Endothelial cell of umbilical vein (primary cell): ENCODE data around the gene ZDHHC24. TPM values are rescaled to one million over a fixed set of nuclear protein-coding genes. Genes with fewer than 3 reads are reported as not detected.

Experiments used
- BruUV-seq: library from RNA; stranded (reverse); fragments of 400-500 nt; replicated peaks from 2 replicates; lab custom pipeline; 2021; lab: Mats Ljungman, UMichigan
- CTCF ChIA-PET: fragments of 300-600, 350-600 bp; sonication (Branson Sonifier 250); formaldehyde crosslinking; loops from one replicate; lab custom pipeline; 2021; ENCODE audit warnings: antibody characterized with exemption, inconsistent platforms; lab: Charles Lee
- POLR2A ChIA-PET: fragments of 300-600, 350-600 bp; sonication (Branson Sonifier 250); formaldehyde crosslinking; loops from one replicate; lab custom pipeline; 2021; ENCODE audit warnings: antibody characterized with exemption, inconsistent platforms; lab: Charles Lee
- DNase-seq: peaks from one replicate; pipeline ENCODE4 v3.0.0-alpha.2; 2011; ENCODE audit warnings: low read depth, low spot score
- FAIRE-seq: peaks from 2 replicates; lab custom pipeline; 2011; peaks lifted over from hg19 to GRCh38; lab: Jason Lieb, UNC
- H2AFZ ChIP-seq: 2 replicates; pipeline ENCODE4 v1.6.0; 2012; ENCODE audit warnings: low read depth, low read length, control low read depth, inconsistent platforms
- H3K27ac ChIP-seq: 2 replicates; pipeline ENCODE4 v1.5.1; 2011; ENCODE audit warnings: low read depth, mild to moderate bottlenecking, control low read depth, low read length, moderate library complexity; ENCODE audit not compliant: insufficient read depth
- H3K27me3 ChIP-seq, 2 experiments: 2 replicates each; pipeline versions ENCODE4 v1.6.0 to v1.6.1; 2011; ENCODE audit warnings: low read length in 2 of 2, mixed read lengths in 1 of 2; ENCODE audit not compliant: control insufficient read depth in 2 of 2, insufficient read depth in 2 of 2
- H3K36me3 ChIP-seq, 2 experiments: 2 replicates in 1 of 2; 3 replicates in 1 of 2; pipeline ENCODE4 v1.5.1; 2011; ENCODE audit warnings: low read length in 2 of 2, mild to moderate bottlenecking in 1 of 2, moderate library complexity in 1 of 2; ENCODE audit not compliant: control insufficient read depth in 2 of 2, insufficient read depth in 2 of 2; ENCODE audit errors: extremely low read depth in 1 of 2
- H3K4me1 ChIP-seq: 3 replicates; pipeline ENCODE4 v1.5.1; 2011; ENCODE audit warnings: mild to moderate bottlenecking, low read length; ENCODE audit not compliant: control insufficient read depth, insufficient read depth; ENCODE audit errors: extremely low read depth
- H3K4me2 ChIP-seq: 2 replicates; pipeline ENCODE4 v1.6.1; 2011; ENCODE audit warnings: low read length, control low read depth, mixed read lengths; ENCODE audit not compliant: insufficient read depth
- H3K4me3 ChIP-seq, 3 experiments: fragments of 200-600 bp in 1 of 3; sonication (generic), shearing (Covaris generic) in 1 of 3; replicated peaks in 1 of 3; 2 replicates each; pipeline ENCODE4 v1.5.1; 2011 to 2016; ENCODE audit warnings: control low read depth in 3 of 3, low read length in 3 of 3, mild to moderate bottlenecking in 2 of 3, inconsistent platforms in 1 of 3, low read depth in 1 of 3, moderate library complexity in 1 of 3; ENCODE audit not compliant: insufficient read depth in 1 of 3
- H3K79me2 ChIP-seq: 2 replicates; pipeline ENCODE4 v1.6.0; 2012; ENCODE audit warnings: low read length, inconsistent platforms; ENCODE audit not compliant: control insufficient read depth, insufficient read depth
- H3K9ac ChIP-seq: replicated peaks from 2 replicates; pipeline ENCODE3; 2011; ENCODE audit warnings: low read length, control low read depth; ENCODE audit not compliant: insufficient read depth; ENCODE audit errors: extremely low read depth
- H3K9me1 ChIP-seq: replicated peaks from 3 replicates; pipeline ENCODE4 v1.6.0; 2011; ENCODE audit warnings: mild to moderate bottlenecking, low read length; ENCODE audit not compliant: control insufficient read depth, insufficient read depth; ENCODE audit errors: extremely low read depth
- H3K9me3 ChIP-seq: replicated peaks from 2 replicates; pipeline ENCODE4 v1.5.1; 2012; ENCODE audit warnings: low read length, inconsistent platforms; ENCODE audit not compliant: control insufficient read depth, insufficient read depth
- H4K20me1 ChIP-seq: replicated peaks from 2 replicates; pipeline ENCODE3; 2011; ENCODE audit warnings: mild to moderate bottlenecking, low read length; ENCODE audit not compliant: control insufficient read depth, insufficient read depth; ENCODE audit errors: extremely low read depth
- EZH2 ChIP-seq: IDR thresholded peaks from 2 replicates; pipeline ENCODE4 v1.6.1; 2012; ENCODE audit warnings: borderline replicate concordance, low read depth, mild to moderate bottlenecking, moderate library complexity, low read length, inconsistent platforms; ENCODE audit not compliant: severe bottlenecking
- FOS ChIP-seq: IDR thresholded peaks from 2 replicates; pipeline ENCODE4 v1.6.1; 2011; ENCODE audit warnings: mild to moderate bottlenecking, low read length, moderate library complexity, borderline replicate concordance; ENCODE audit not compliant: insufficient read depth
- GATA2 ChIP-seq: IDR thresholded peaks from 2 replicates; pipeline ENCODE4 v1.7.0; 2011; ENCODE audit warnings: low read depth, mild to moderate bottlenecking, moderate library complexity, mixed read lengths, low read length; ENCODE audit not compliant: insufficient read length, insufficient read depth
- JUN ChIP-seq: IDR thresholded peaks from 2 replicates; pipeline ENCODE4 v1.6.1; 2011; ENCODE audit warnings: borderline replicate concordance, low read depth; ENCODE audit not compliant: insufficient read length, insufficient read depth
- MYC ChIP-seq: IDR thresholded peaks from one replicate; pipeline ENCODE4 v1.6.1; 2011; ENCODE audit warnings: mild to moderate bottlenecking, low read depth, low read length
- POLR2A ChIP-seq: IDR thresholded peaks from 2 replicates; pipeline ENCODE4 v1.6.1; 2012; ENCODE audit warnings: low read depth, mild to moderate bottlenecking, control low read depth, low read length
- POLR2AphosphoS5 ChIP-seq: IDR thresholded peaks from 2 replicates; pipeline ENCODE4 v1.6.1; 2012; ENCODE audit warnings: low read depth, mild to moderate bottlenecking, control low read depth, low read length, moderate library complexity; ENCODE audit not compliant: insufficient read depth
- dilution Hi-C: fragments of 300-500 bp; cut with MboI; formaldehyde crosslinking; loops from one replicate; pipeline ENCODE4 v1.15.0; 2019; ENCODE audit warnings: low sequenced_read_pairs; ENCODE audit not compliant: extremely low pct_ligation_motif_present
- intact Hi-C: fragments of 100-400 bp; cut with micrococcal nuclease; formaldehyde crosslinking; loops from one replicate; pipeline ENCODE4 v1.10.0; 2022
- polyA plus RNA-seq, 4 experiments: library from polyadenylated mRNA; depleted of rRNA in 3 of 4; stranded (reverse) in 3 of 4; unstranded in 1 of 4; fragments of >200 nt; gene quantifications; 2 replicates each; pipeline versions ENCODE4 v1.2.1 to v1.2.3, GENCODE V29; 2011 to 2012; ENCODE audit warnings: missing spikeins in 1 of 4
- total RNA-seq: library from RNA; stranded (reverse); gene quantifications from 2 replicates; pipeline ENCODE4 v1.2.3, GENCODE V29; 2021
- TF ChIP-seq, protein P1 (sequence below): IDR thresholded peaks from 2 replicates; pipeline ENCODE4 v1.6.1; 2011; ENCODE audit not compliant: insufficient read depth, insufficient read length
- TF ChIP-seq, protein P2 (sequence below), 2 donors: IDR thresholded peaks; 1 replicate in 1 of 2; 2 replicates in 1 of 2; pipeline ENCODE4 v1.5.1; 2011; ENCODE audit warnings: low read length in 2 of 2, mild to moderate bottlenecking in 2 of 2, moderate library complexity in 2 of 2, control low read depth in 1 of 2, inconsistent platforms in 1 of 2, low read depth in 1 of 2; ENCODE audit not compliant: insufficient read depth in 1 of 2; ENCODE audit errors: extremely low read depth in 1 of 2

The ZDHHC24 gene
- total and polyA plus RNA-seq, 2 donors (not counting 3 experiments of a cell fraction or from before 2014, with no cell fraction given) = 20.1 to 21.1 TPM

DNA sequence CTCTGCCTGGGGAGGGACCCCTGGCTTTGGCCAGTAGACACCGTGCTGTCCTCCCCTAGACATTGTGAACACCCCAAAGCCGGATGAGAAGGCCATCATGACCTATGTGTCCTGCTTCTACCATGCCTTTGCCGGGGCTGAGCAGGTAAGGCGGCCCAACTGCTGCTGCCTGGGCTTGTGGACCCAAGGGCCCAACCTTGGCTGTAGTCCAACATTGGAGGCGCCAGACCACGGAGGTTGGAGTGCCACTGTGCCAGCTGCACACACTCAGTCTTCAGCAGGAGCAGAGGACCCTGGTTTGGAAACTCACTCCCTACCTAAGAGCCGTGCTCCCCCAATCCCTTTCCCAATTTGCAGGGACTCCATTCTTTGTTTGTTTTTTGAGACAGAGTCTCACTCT lies 10.2 kb upstream of the ZDHHC24 start:
- TF ChIP-seq, protein P1, sequence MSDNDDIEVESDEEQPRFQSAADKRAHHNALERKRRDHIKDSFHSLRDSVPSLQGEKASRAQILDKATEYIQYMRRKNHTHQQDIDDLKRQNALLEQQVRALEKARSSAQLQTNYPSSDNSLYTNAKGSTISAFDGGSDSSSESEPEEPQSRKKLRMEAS = no peak
- TF ChIP-seq, protein P2, sequence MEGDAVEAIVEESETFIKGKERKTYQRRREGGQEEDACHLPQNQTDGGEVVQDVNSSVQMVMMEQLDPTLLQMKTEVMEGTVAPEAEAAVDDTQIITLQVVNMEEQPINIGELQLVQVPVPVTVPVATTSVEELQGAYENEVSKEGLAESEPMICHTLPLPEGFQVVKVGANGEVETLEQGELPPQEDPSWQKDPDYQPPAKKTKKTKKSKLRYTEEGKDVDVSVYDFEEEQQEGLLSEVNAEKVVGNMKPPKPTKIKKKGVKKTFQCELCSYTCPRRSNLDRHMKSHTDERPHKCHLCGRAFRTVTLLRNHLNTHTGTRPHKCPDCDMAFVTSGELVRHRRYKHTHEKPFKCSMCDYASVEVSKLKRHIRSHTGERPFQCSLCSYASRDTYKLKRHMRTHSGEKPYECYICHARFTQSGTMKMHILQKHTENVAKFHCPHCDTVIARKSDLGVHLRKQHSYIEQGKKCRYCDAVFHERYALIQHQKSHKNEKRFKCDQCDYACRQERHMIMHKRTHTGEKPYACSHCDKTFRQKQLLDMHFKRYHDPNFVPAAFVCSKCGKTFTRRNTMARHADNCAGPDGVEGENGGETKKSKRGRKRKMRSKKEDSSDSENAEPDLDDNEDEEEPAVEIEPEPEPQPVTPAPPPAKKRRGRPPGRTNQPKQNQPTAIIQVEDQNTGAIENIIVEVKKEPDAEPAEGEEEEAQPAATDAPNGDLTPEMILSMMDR (IDR thresholded peaks at IDR 0.05; ENCODE audit: extremely low read depth in 1 of 2, insufficient read depth in 1 of 2, low read depth in 1 of 2, low read length in 2 of 2) = no peak
- TF ChIP-seq POLR2AphosphoS5 = no peak
- no peak for TF ChIP-seq JUN
- no peak for TF ChIP-seq MYC
- no peak for TF ChIP-seq EZH2
- TF ChIP-seq GATA2 = no peak
- no peak for TF ChIP-seq FOS
- TF ChIP-seq POLR2A = no peak
- ChIA-PET CTCF (interaction anchor here (1.0 kb wide), 1 partner anchor 122 kb away, joined by 3 read pairs; no protein-coding TSS in a partner anchor), POLR2A (no interaction called here)
- H4K20me1 ChIP-seq = no peaks in the 10 kb centered on the region
- H3K27me3 ChIP-seq = peaks cover 5 to 6% of the 10 kb centered on the region in 2 experiments
- dilution Hi-C loops (no loop called here), intact Hi-C loops (no loop called here)
- H3K36me3 ChIP-seq = no peaks in the 10 kb centered on the region
- no peak overlapping the region for H3K4me2 ChIP-seq
- H3K79me2 ChIP-seq = no peaks in the 10 kb centered on the region
- FAIRE-seq (no peak), DNase-seq (no peak)
- H3K9me1 ChIP-seq = no peaks in the 10 kb centered on the region
- no TSS peak for BruUV-seq
- no peaks in the 10 kb centered on the region for H3K9me3 ChIP-seq
- H3K4me1 ChIP-seq = no peaks in the 10 kb centered on the region
- no peak overlapping the region for H3K27ac ChIP-seq
- no peak overlapping the region for H3K9ac ChIP-seq
- no peak overlapping the region for H2AFZ ChIP-seq
- H3K4me3 ChIP-seq = no peak overlapping the region
